Brain pericyte (primary cell): ENCODE results near the gene CYP2A6.

Experiments
- DNase-seq: peaks from one replicate; pipeline ENCODE4 v3.0.0-alpha.2; 2012; ENCODE audit warnings: low read depth, low spot score

The CYP2A6 gene

DNA sequence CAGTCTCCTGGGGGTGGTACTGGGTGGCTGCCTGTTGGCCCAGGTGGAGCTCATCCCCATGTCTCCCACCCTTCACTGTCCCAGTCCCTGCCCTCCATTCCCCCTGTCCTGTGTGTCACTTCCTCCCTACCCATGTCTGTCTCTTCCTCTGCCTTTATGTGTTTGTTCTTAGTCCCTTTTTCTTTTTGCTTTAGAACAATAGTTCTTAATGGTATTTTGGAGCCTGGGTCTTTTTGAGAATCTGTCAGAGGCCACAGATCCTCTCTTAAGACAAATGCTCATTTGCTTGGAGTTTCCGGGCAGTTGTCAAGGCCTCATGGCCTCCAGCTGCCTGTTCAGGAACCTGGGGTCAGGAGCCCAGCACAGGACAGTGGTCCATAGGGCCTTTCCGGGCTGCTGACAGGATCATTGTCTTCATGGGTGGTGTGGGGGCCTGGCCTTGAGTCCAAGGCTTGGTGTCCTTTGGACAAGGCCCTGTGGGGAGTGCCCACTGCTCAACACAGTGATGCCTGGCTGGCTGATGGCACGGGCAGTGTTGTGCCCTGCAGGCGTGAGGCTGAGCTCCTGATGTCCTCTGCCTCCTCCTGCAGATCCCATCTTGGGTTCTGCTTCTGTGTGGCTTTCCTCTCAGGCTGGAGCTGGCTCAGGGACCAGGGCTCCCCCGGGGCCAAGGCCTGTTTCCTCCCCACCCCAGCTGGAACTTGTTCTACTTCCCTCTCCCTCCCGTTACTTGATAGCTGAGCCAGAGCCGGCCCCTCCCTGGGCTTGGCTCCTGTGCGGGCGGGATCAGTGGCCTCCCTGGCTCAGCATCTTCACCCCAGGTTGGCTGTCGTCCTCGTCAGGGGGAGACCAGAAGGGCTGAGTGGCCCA, 47.7 kb downstream of the CYP2A6 start:
- DNase-seq: no peak

DNA sequence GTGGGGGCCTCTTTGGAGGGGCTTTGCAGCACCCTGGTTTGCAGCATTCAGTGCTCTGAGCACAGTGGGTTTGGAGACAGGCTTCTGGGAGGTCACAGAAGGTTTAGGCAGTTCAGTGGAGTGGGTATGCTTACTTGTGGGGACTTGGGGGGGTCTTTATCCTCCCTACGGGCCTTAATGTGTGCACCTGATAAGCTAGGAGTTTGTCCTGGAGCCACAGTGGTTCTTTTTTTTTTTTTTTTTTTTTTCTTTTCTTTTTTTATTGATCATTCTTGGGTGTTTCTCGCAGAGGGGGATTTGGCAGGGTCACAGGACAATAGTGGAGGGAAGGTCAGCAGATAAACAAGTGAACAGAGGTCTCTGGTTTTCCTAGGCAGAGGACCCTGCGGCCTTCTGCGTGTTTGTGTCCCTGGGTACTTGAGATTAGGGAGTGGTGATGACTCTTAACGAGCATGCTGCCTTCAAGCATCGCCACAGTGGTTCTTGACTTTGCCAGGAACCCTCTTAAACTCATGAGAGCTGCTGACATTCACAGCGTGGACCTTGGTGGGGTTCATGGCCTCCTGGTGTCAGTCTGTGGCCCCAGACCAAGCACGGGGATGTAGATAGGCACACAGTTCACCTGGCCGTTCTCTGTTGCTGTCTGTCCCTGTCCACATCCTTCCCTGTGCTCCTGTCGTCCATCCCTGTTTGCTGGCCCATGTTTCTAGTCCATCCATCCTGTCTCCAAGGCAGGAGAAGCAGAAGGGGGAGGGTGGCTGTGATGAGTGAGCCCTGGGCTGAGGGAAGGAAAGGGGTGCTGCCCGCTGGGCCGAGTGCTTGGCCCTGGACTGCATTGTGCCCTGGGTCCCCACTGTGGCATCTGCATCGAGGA, 48.6 kb downstream of the CYP2A6 start:
- no peak for DNase-seq

DNA sequence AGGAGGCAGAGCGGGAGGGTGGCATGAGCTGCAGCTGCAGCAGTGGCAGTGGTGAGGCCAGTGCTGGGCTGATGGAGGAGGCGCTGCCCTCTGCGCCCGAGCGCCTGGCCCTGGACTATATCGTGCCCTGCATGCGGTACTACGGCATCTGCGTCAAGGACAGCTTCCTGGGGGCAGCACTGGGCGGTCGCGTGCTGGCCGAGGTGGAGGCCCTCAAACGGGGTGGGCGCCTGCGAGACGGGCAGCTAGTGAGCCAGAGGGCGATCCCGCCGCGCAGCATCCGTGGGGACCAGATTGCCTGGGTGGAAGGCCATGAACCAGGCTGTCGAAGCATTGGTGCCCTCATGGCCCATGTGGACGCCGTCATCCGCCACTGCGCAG, 49.3 kb downstream of the CYP2A6 start:
- no peak for DNase-seq

DNA sequence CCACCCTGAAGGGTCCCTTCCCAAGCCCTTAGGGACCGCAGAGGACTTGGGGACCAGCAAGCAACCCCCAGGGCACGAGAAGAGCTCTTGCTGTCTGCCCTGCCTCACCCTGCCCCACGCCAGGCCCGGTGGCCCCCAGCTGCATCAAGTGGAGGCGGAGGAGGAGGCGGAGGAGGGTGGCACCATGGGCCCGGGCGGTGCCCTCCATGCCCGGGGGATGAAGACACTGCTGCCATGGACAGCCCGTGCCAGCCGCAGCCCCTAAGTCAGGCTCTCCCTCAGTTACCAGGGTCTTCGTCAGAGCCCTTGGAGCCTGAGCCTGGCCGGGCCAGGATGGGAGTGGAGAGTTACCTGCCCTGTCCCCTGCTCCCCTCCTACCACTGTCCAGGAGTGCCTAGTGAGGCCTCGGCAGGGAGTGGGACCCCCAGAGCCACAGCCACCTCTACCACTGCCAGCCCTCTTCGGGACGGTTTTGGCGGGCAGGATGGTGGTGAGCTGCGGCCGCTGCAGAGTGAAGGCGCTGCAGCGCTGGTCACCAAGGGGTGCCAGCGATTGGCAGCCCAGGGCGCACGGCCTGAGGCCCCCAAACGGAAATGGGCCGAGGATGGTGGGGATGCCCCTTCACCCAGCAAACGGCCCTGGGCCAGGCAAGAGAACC, 49.8 kb downstream of the CYP2A6 start:
- DNase-seq: no peak

DNA sequence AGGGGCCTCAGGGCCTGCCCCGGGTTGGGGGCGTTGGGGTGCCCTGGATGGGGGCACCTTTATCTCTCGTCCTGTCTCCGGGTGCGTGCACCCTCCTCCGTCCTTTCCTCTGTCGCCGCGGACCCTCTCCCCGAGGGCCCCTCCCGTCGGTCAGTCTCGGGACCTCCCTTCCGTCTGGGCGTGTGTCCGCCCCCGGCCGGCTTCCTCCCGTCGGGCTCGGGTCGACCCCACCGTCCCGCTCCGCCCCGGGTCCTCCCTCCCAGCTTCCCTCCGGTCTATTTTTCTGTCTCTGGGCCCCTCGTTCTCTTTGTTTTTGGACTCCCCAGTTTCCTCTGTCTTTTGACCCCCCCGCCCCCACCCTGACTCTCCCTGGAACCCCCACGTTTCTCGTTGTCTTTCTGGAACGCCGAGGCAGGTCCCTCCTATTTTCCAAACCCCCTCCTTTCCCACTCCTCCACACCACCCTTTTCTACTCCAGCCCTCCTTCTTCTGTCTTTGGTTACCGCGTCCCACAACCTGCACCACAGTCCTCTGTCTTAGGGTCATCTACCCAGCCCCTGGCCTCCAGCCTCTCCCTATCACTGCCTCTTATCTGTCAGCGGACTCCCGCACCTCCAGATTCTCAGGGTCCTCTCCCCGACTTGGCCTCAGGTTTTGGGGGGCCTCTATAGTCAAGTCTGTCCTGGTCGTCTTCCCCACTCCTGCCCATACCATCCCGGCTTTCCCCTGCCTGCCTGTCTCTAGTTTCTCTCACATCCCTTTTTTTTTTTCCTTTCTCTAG, 50.5 kb downstream of the CYP2A6 start:
- DNase-seq: no peak

DNA sequence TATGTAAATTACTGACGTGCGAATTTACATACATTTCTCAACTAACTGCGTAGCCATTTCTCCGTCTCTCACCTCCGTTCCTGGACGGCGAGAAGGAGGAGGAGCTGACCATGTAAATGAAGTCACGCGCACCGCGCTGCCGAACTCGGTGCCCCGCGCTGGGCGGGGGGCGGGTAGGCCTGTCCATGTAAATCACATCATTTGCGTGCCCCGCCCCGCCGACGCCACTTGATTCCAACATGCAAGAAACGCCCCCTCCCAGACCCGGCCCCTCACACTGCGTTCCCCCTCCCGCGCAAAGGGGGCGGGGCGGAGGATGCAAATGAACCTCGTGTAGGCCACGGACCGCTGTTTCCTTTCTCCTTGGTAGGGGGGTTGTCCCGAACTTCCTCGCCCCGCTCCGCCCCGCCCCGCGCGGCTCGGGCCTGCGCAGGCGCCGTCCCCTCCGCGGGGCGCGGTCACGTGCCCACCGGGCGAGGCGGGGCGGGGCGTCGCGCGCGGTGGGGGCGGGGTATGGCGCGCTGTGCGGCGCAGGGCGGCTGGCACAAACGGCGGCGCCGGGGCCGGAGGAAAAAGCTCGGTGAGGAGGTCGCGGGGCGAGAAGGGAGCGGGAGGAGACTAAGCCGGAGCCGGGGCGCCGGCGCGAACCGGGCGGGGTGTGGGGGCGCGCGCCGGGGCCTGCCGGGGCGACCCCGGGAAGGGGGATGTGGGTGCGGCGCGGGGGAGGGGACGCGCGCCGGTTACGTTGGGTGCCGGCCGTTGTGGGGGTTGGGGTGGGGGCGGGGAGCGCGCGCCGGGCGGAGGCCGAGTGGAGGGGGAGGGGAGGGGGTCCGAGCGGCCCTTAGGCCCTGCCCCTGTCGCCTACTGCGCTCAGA, 51.3 kb downstream of the CYP2A6 start, which contains the start of gene EGLN2:
Gene EGLN2 (plus strand): TSS at position 509 of the 875 bp plus-strand sequence. CDS start 1,382 bp downstream, outside the sequence.
- peak; percentile 99 for DNase-seq

DNA sequence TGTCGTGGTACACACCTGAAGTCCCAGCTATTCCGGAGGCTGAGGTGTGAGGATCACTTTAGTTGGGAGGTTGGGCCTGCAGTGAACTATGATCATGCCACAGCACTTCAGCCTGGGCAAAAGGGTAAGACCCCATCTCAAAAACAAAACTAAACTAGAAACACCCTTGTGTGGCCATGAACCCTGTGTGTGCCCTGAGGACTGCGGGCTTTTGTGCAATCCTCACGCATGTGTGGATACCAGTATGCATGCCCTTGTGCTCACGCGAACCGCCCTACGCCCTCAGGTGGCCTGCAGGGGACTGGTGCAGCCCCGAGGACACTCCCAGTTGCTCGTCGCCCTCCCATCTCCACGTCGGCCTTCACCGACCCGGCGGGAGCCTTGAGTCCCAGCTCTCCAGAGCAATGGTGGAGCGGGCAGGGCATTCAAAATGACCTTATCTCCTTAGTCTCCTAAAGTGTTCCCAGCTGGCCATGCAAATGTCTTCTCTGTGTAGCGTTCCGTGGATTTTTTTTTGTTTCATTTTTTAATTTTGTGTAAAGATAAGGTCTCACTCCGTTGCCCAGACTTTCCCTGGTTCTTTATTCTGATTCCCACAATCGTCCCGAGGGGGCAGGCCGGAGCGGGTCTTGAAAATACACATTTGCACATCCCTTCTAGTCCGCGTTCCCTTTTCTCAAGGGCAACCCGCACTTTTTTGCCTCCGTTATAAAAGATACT, 52.1 kb downstream of the CYP2A6 start:
- no peak for DNase-seq

DNA sequence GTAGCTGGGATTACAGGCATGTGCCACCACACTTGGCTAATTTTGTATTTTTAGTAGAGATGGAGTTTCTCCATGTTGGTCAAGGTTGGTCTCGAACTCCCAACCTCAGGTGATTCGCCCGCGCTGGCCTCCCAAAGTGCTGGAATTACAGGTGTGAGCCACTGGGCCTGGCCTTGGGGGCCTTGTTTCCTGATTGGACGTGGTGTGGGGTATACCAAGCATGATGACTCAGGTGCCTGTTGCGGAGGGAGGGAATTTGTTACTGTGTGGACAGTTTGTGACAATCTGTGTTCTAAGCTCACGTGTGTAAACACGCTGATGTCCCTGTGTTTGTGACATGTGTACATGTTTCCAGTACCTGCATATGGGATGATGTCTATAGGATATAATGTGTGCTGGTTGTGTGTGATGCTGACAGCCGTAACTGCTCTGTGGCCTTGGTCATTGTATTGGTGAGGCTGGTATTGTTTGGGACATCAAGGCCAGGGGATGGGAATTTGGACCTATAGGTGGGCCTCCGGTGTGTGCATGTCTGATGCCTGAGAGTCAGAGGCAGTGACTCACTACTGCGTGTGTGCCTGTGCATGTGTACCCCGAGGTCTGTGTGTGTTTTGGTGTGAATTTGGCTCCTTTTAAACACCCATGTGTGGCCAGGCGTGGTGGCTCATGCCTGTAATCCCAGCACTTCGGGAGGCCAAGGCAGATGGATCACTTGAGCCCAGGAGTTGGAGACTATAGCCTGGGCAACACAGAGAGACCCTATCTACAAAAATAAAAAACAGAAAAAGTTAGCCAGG, 52.9 kb downstream of the CYP2A6 start:
- no peak for DNase-seq
